Mucosa of rectum (tissue), 2 donors: ENCODE results near the gene EXO1.

ENCODE experiments used
- H3K27ac ChIP-seq, 2 donors: one replicate each; pipeline ENCODE4 v1.7.0; 2013; ENCODE audit warnings: inconsistent platforms in 2 of 2, low read depth in 2 of 2, low read length in 2 of 2
- H3K27me3 ChIP-seq, 2 donors: one replicate each; pipeline ENCODE4 v1.7.0; 2013; ENCODE audit warnings: low read length in 2 of 2; ENCODE audit not compliant: control insufficient read depth in 2 of 2, insufficient read depth in 2 of 2
- H3K36me3 ChIP-seq, 2 donors: one replicate each; pipeline ENCODE4 v1.7.0; 2013; ENCODE audit warnings: low read length in 2 of 2; ENCODE audit not compliant: control insufficient read depth in 2 of 2, insufficient read depth in 2 of 2
- H3K4me1 ChIP-seq, 2 donors: one replicate each; pipeline ENCODE4 v1.7.0; 2013; ENCODE audit warnings: low read length in 2 of 2, mild to moderate bottlenecking in 1 of 2; ENCODE audit not compliant: control insufficient read depth in 2 of 2, insufficient read depth in 2 of 2
- H3K4me3 ChIP-seq, 2 donors: one replicate each; pipeline ENCODE4 v1.7.0; 2013; ENCODE audit warnings: low read length in 2 of 2
- H3K9ac ChIP-seq, 2 donors: one replicate each; pipeline ENCODE4 v1.7.0; 2013; ENCODE audit warnings: low read length in 2 of 2, low read depth in 1 of 2, mild to moderate bottlenecking in 1 of 2
- H3K9me3 ChIP-seq, 2 donors: one replicate each; pipeline ENCODE4 v1.7.0; 2013; ENCODE audit warnings: low read length in 2 of 2; ENCODE audit not compliant: control insufficient read depth in 2 of 2
- donor health status: healthy.
- donor health status: Normal muscosa, but diverticular disease.

EXO1 gene

DNA sequence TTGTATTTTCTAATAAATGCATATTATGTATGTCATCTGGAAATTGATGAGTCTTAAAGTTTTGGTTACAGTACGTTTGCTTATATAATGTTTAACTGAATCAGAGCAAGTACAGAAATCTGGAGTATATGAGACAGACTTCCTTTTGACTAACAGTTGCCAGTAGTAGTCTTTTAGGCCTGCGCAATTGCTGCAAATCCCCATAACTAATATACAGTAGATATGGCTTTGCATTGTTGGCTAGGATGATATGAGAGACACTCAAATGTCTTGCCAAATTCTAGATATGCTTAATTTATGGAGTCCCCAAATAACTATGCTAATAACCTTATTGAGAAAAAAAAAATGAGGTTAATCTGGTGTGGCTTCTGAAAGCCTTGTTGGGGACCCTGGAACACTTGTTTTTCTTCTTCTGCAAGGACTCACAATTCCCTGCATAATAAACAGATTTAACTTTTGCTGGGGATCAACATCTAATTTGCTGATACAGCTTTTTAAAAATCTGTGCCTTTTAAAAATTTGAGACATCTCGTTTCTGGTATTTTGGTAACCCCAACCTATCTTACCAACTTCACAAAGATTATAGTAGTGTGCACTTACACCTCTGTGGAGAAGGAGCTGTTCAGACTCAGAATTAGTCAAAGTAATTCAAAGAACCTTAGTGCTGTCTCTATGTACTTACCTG is 22.9 kb downstream of the EXO1 start:
- H3K27me3 ChIP-seq: no peaks in the 10 kb centered on the region
- H3K4me1 ChIP-seq: no peaks in the 10 kb centered on the region
- H3K36me3 ChIP-seq: no peaks in the 10 kb centered on the region
- no peak overlapping the region for H3K27ac ChIP-seq
- H3K9me3 ChIP-seq: no peaks in the 10 kb centered on the region
- H3K4me3 ChIP-seq: no peak overlapping the region
- H3K9ac ChIP-seq: no peak overlapping the region

DNA sequence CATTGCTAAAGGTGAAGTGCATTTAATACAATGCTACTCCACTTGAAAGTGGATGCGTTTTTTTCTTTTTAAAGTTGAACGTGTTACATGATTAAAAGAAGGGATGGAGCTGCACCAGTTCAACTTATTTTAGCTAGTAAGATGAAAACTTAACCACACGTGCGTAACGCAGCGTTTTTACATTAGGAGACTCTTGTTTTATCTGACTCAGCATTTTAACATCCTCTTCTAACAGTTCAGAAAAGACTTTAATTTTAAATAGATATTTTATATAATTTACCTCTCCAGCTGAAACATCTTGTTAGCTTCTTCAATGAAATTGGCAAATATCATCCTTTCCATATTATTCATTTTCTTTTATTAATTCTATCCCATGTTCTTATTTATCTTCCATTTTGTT is 33.4 kb downstream of the EXO1 start:
- no peak overlapping the region for H3K9ac ChIP-seq
- H3K27ac ChIP-seq: no peak overlapping the region
- no peaks in the 10 kb centered on the region for H3K36me3 ChIP-seq
- H3K9me3 ChIP-seq: no peaks in the 10 kb centered on the region
- H3K4me3 ChIP-seq: no peak overlapping the region
- H3K27me3 ChIP-seq: no peaks in the 10 kb centered on the region
- H3K4me1 ChIP-seq: no peaks in the 10 kb centered on the region

DNA sequence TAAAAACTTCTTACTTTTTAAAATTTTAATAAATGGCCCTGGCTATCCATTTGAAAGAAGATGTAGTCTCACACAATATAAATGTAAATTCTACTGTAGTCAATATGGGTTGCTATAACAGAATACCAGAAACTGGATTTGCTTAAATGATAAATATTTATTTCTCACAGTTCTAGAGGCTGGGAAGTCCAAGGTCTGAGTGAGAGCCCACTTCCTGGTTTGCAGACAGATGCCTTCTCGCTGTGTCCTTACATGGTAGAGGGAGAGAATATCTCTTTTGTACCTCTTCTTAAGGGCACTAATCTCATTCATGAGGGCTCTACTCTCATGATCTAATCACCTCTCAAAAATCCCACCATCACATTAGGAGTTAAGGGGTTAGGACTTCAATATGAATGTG is 35.2 kb downstream of the EXO1 start:
- H3K27me3 ChIP-seq: no peaks in the 10 kb centered on the region
- H3K36me3 ChIP-seq: no peaks in the 10 kb centered on the region
- no peak overlapping the region for H3K27ac ChIP-seq
- no peak overlapping the region for H3K4me3 ChIP-seq
- no peaks in the 10 kb centered on the region for H3K4me1 ChIP-seq
- H3K9ac ChIP-seq: no peak overlapping the region
- no peaks in the 10 kb centered on the region for H3K9me3 ChIP-seq

DNA sequence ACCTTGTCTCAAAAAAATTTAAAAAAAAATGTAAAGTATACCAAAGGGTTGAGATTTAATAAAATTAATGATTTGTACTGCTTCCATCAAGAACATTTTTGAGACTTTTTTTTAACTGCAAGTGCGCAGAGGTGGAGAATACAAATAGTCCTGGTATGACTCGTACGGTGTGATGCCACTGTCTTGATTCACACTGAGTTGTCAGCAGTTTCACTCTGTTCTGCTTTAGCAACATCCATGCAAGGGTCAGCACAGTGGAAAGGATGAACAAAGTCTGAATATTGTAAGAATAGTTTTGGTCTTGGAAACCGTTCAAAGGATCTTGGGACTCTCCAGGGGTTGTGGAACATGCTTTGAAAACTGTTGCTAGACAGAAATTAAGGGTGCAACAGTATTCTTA is 40.2 kb downstream of the EXO1 start:
- Histone ChIP-seq H3K9ac (no peak overlapping the region), H3K4me1 (no peaks in the 10 kb centered on the region), H3K27ac (no peak overlapping the region), H3K9me3 (no peaks in the 10 kb centered on the region), H3K36me3 (no peaks in the 10 kb centered on the region), H3K27me3 (no peaks in the 10 kb centered on the region), H3K4me3 (no peak overlapping the region)

DNA sequence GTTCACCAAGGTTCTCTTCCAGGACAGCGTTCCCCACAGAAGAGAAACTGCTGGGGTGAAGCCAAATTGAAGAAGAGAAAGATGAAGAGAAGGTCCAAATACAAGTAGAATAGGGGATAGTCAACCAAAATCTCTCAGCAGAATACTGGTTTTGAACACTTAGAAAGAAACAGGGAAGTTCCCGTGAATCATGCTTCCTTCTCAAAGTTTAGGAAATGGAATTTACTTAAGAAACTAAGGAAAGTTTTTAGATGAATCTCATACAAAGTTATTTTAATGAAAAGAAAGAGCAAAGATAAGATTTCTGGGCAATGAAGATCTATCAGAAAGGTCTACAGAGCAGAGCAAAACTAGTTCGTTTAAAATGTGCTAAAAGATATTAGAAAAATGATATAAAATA is 43.3 kb downstream of the EXO1 start:
- Histone ChIP-seq H3K4me1 (no peaks in the 10 kb centered on the region), H3K27ac (no peak overlapping the region), H3K27me3 (no peaks in the 10 kb centered on the region), H3K9ac (no peak overlapping the region), H3K36me3 (no peaks in the 10 kb centered on the region), H3K4me3 (no peak overlapping the region), H3K9me3 (no peaks in the 10 kb centered on the region)

DNA sequence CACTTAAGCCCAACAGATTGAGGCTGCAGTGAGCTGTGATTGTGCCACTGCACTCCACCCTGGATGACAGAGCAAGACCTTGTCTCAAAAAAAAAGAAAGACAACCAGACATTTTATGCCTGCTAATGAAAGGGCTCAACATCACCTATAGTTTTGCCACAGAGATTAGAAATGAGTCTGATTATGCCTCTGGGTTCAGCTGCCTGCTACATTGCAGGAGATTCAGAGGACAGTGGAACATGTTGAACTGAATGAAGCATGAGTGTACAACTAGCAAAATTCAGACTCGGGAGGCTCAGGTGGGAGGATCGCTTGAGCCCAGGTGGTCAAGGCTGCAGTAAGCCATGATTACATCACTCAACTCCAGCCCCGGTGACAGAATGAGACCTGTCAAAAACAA is 46.0 kb downstream of the EXO1 start:
- H3K4me3 ChIP-seq: no peak overlapping the region
- no peaks in the 10 kb centered on the region for H3K9me3 ChIP-seq
- no peak overlapping the region for H3K27ac ChIP-seq
- H3K36me3 ChIP-seq: no peaks in the 10 kb centered on the region
- no peaks in the 10 kb centered on the region for H3K4me1 ChIP-seq
- H3K9ac ChIP-seq: no peak overlapping the region
- no peaks in the 10 kb centered on the region for H3K27me3 ChIP-seq

DNA sequence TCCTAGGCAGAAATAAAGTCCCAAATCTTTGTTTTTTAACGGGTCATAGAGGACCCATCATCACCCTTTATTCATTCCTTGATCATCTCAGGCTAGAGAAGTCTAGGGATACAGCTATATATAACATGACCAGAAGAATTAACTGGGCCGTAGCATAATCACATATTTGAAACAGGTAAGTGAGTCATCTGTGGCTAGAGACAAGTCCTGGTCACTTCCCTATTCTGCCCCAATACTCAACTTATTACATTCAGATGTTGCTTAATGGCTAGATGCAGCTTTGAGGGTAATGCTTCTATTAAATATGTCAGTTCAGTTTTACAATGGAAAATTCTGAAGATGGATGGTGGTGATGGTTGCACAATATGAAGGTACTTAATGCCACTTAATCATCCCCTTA is 47.0 kb downstream of the EXO1 start:
- Histone ChIP-seq H3K27me3 (no peaks in the 10 kb centered on the region), H3K9ac (no peak overlapping the region), H3K4me3 (no peak overlapping the region), H3K4me1 (no peaks in the 10 kb centered on the region), H3K36me3 (no peaks in the 10 kb centered on the region), H3K27ac (no peak overlapping the region), H3K9me3 (no peaks in the 10 kb centered on the region)

DNA sequence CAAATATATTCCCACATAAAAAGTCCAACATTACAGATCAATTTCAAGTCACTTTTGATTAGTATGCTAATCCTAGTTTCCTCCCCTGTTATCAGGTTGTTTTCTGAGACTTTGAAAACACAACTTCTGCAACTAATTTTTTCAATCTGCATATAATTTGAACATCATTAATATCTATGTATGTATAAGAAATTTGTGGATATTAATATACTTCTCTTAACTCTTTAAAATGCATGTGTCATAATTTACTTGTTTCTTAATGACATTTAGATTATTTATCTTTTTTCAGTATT is 48.6 kb downstream of the EXO1 start:
- H3K36me3 ChIP-seq: no peaks in the 10 kb centered on the region

DNA sequence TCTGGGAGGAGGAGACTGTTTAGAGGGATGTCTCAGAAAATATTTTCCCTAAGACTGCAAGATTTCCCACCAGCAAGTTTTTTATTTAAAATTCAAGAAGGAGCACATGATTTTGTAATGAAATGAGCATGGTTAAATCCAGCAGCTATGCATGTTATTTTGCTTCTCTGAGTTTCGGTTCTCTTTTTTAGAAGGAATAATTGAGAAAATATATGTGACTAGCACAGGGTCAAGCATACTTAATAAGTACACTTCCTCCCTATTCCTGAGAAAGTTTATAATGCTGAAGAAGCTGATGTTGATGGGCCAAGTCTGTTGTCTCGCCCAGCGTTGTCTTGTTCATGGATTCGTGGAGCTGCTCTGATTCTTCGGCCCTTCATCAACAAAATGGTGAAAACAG is 51.2 kb downstream of the EXO1 start:
- no peak overlapping the region for H3K9ac ChIP-seq
- H3K27ac ChIP-seq: no peak overlapping the region
- no peaks in the 10 kb centered on the region for H3K36me3 ChIP-seq
- H3K4me3 ChIP-seq: no peak overlapping the region
- H3K27me3 ChIP-seq: no peaks in the 10 kb centered on the region
- H3K9me3 ChIP-seq: no peaks in the 10 kb centered on the region
- no peaks in the 10 kb centered on the region for H3K4me1 ChIP-seq

More for the DNA sequence above, 48.6 kb downstream of the EXO1 start:
- Histone ChIP-seq H3K27me3 (no peaks in the 10 kb centered on the region), H3K4me3 (no peak overlapping the region), H3K4me1 (no peaks in the 10 kb centered on the region), H3K9ac (no peak overlapping the region), H3K9me3 (no peaks in the 10 kb centered on the region), H3K27ac (no peak overlapping the region)

DNA sequence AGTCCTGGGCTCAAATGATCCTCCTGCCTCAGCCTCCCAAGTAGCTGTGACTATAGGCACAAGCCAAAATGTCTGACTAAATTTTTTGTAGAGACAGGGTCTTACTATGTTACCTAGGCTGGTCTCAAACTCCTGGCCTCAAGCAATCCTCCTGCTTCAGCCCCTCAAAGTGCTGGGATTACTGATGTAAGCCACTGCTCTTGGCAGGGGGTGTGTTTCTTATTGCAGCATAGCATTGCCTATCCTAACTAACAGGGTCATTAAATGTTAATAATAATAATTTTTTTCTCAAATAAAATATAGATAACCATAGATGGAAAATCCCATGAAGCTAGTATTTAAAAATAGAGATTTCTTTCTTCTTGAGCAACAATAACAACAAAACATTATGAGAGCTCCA is 52.4 kb downstream of the EXO1 start:
- Histone ChIP-seq H3K36me3 (no peaks in the 10 kb centered on the region), H3K4me3 (no peak overlapping the region), H3K27me3 (no peaks in the 10 kb centered on the region), H3K9me3 (no peaks in the 10 kb centered on the region), H3K9ac (no peak overlapping the region), H3K27ac (no peak overlapping the region), H3K4me1 (no peaks in the 10 kb centered on the region)
